H1 (cell line): Measurements from ENCODE around the gene KLK8.

Experiments used
- CBX8 ChIP-seq: fragments of 300-800, 300-1000 bp; sonication (generic); IDR thresholded peaks from 2 replicates; pipeline ENCODE4 v1.7.1; 2016; ENCODE audit warnings: low read depth, low read length, borderline replicate concordance
- HDAC2 ChIP-seq, 2 experiments: fragments of 300-600 bp in 1 of 2; sonication (generic) in 1 of 2; IDR thresholded peaks; 2 replicates each; pipeline ENCODE4 v1.6.1; 2011 to 2012; ENCODE audit warnings: low read depth in 2 of 2, low read length in 2 of 2, mild to moderate bottlenecking in 2 of 2, moderate library complexity in 2 of 2, borderline replicate concordance in 1 of 2, inconsistent platforms in 1 of 2
- JUND ChIP-seq: IDR thresholded peaks from 2 replicates; pipeline ENCODE4 v1.6.1; 2011; ENCODE audit warnings: mild to moderate bottlenecking, improper control_type of control experiment, low read length
- POLR2A ChIP-seq, 2 experiments: IDR thresholded peaks; 1 replicate in 1 of 2; 2 replicates in 1 of 2; pipeline ENCODE4 v1.6.1; 2011; ENCODE audit warnings: low read depth in 2 of 2, low read length in 2 of 2, mild to moderate bottlenecking in 2 of 2; ENCODE audit errors: control extremely low read depth in 1 of 2
- POLR2AphosphoS5 ChIP-seq: IDR thresholded peaks from 2 replicates; pipeline ENCODE4 v1.6.1; 2011; ENCODE audit warnings: low read depth, low read length
- RXRA ChIP-seq: IDR thresholded peaks from 2 replicates; pipeline ENCODE4 v1.6.1; 2011; ENCODE audit warnings: low read depth, mild to moderate bottlenecking, low read length, moderate library complexity; ENCODE audit not compliant: insufficient read depth
- SIX5 ChIP-seq: IDR thresholded peaks from 2 replicates; pipeline ENCODE4 v1.6.1; 2011; ENCODE audit warnings: mild to moderate bottlenecking, low read depth, low read length
- SP1 ChIP-seq: IDR thresholded peaks from 2 replicates; pipeline ENCODE4 v1.6.1; 2011; ENCODE audit warnings: low read depth, low read length
- SRF ChIP-seq: IDR thresholded peaks from 2 replicates; pipeline ENCODE4 v1.6.1; 2011; ENCODE audit warnings: mild to moderate bottlenecking, low read depth, low read length, moderate library complexity
- TAF1 ChIP-seq: IDR thresholded peaks from 2 replicates; pipeline ENCODE4 v1.6.1; 2011; ENCODE audit warnings: mild to moderate bottlenecking, low read depth, low read length
- TF ChIP-seq, protein P1 (sequence below), 3 experiments: IDR thresholded peaks; 1 replicate in 2 of 3; 2 replicates in 1 of 3; pipeline versions ENCODE4 v1.5.1 to v1.6.1; 2011; ENCODE audit warnings: low read length in 3 of 3, mild to moderate bottlenecking in 3 of 3, inconsistent platforms in 2 of 3, low read depth in 1 of 3, moderate library complexity in 1 of 3; ENCODE audit not compliant: insufficient read depth in 1 of 3; ENCODE audit errors: control extremely low read depth in 1 of 3
- TF ChIP-seq, protein P2 (sequence below): IDR thresholded peaks from 2 replicates; pipeline ENCODE4 v1.6.1; 2012; ENCODE audit warnings: low read length, inconsistent platforms
- TF ChIP-seq, protein P3 (sequence below): IDR thresholded peaks from 2 replicates; pipeline ENCODE4 v1.6.1; 2011; ENCODE audit warnings: low read depth, mild to moderate bottlenecking, low read length; ENCODE audit not compliant: insufficient read depth

DNA sequence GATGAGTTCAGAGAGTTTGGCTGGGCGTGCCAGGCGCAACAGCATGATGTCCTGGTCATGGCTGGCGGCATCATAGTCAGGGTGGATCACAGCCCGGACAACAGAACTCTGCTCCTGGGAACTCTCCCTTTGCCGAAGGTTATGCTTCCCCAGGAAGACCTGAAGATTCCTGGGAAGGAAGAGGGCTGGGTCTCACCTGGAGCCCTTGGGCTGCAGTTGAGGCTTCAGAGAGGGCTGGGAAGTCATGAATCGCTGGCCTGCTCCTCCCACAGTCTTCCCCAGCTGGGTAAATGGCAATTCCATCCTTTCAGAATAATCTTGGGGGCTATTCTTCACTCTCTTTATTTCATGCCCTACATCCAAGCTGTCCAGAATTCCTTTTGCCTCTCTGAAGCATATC, 38.0 kb downstream of the KLK8 start:
- TF ChIP-seq, protein P1, sequence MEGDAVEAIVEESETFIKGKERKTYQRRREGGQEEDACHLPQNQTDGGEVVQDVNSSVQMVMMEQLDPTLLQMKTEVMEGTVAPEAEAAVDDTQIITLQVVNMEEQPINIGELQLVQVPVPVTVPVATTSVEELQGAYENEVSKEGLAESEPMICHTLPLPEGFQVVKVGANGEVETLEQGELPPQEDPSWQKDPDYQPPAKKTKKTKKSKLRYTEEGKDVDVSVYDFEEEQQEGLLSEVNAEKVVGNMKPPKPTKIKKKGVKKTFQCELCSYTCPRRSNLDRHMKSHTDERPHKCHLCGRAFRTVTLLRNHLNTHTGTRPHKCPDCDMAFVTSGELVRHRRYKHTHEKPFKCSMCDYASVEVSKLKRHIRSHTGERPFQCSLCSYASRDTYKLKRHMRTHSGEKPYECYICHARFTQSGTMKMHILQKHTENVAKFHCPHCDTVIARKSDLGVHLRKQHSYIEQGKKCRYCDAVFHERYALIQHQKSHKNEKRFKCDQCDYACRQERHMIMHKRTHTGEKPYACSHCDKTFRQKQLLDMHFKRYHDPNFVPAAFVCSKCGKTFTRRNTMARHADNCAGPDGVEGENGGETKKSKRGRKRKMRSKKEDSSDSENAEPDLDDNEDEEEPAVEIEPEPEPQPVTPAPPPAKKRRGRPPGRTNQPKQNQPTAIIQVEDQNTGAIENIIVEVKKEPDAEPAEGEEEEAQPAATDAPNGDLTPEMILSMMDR (IDR thresholded peaks at IDR 0.05; ENCODE audit: control extremely low read depth in 1 of 3, insufficient read depth in 1 of 3, low read depth in 1 of 3, low read length in 3 of 3) = no peak
- TF ChIP-seq POLR2AphosphoS5 (no peak), SRF (no peak), SP1 (no peak), SIX5 (no peak), POLR2A (IDR thresholded peaks at IDR 0.05; ENCODE audit: control extremely low read depth in 1 of 2, low read depth in 2 of 2, low read length in 2 of 2) (no peak), RXRA (no peak), TAF1 (no peak), HDAC2 (IDR thresholded peaks at IDR 0.05; ENCODE audit: borderline replicate concordance in 1 of 2, low read depth in 2 of 2, low read length in 2 of 2) (no peak), JUND (no peak), CBX8 (no peak)
- TF ChIP-seq, protein P2, sequence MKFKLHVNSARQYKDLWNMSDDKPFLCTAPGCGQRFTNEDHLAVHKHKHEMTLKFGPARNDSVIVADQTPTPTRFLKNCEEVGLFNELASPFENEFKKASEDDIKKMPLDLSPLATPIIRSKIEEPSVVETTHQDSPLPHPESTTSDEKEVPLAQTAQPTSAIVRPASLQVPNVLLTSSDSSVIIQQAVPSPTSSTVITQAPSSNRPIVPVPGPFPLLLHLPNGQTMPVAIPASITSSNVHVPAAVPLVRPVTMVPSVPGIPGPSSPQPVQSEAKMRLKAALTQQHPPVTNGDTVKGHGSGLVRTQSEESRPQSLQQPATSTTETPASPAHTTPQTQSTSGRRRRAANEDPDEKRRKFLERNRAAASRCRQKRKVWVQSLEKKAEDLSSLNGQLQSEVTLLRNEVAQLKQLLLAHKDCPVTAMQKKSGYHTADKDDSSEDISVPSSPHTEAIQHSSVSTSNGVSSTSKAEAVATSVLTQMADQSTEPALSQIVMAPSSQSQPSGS = no peak
- TF ChIP-seq, protein P3, sequence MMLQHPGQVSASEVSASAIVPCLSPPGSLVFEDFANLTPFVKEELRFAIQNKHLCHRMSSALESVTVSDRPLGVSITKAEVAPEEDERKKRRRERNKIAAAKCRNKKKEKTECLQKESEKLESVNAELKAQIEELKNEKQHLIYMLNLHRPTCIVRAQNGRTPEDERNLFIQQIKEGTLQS = no peak
